OCI-LY3 (cell line): ENCODE results near the gene AGPAT3.

Experiments used
- H2AFZ ChIP-seq: fragments of 200-600, 300-600 bp; shearing (Covaris generic); 2 replicates; pipeline ENCODE4 v1.6.0; 2014; ENCODE audit warnings: antibody characterized with exemption, low read depth, low read length
- H3K27ac ChIP-seq: fragments of 200-600, 300-600 bp; sonication (generic); 2 replicates; pipeline ENCODE4 v1.5.1; 2014; ENCODE audit warnings: mild to moderate bottlenecking, low read length, moderate library complexity, mixed read lengths
- H3K27me3 ChIP-seq: fragments of 200-600, 300-600 bp; sonication (generic); 2 replicates; pipeline ENCODE4 v1.6.1; 2014; ENCODE audit warnings: low read depth, low read length, mixed read lengths
- H3K36me3 ChIP-seq: fragments of 200-600, 300-600 bp; sonication (generic); replicated peaks from 2 replicates; pipeline ENCODE3; 2014; ENCODE audit warnings: low read depth, low read length, mixed read lengths
- H3K4me1 ChIP-seq: fragments of 300-600, 200-600 bp; sonication (generic); 2 replicates; pipeline ENCODE4 v1.6.1; 2014; ENCODE audit warnings: low read length, mixed read lengths
- H3K4me2 ChIP-seq: fragments of 200-600, 300-600 bp; sonication (generic); 2 replicates; pipeline ENCODE4 v1.6.1; 2014; ENCODE audit warnings: low read length, mixed read lengths
- H3K4me3 ChIP-seq: fragments of 300-600, 200-600 bp; sonication (generic); 2 replicates; pipeline ENCODE4 v1.5.1; 2014; ENCODE audit warnings: antibody characterized with exemption, mild to moderate bottlenecking, low read length, moderate library complexity
- H3K79me2 ChIP-seq: fragments of 300-600, 200-600 bp; shearing (Covaris generic); 2 replicates; pipeline ENCODE4 v1.6.1; 2014; ENCODE audit warnings: mild to moderate bottlenecking, low read length, mixed read lengths
- H3K9ac ChIP-seq: fragments of 300-600, 200-600 bp; shearing (Covaris generic); 2 replicates; pipeline ENCODE4 v1.6.0; 2014; ENCODE audit warnings: mild to moderate bottlenecking, low read length, moderate library complexity
- H3K9me3 ChIP-seq: fragments of 200-600, 300-600 bp; shearing (Covaris generic); 2 replicates; pipeline ENCODE4 v1.6.1; 2014; ENCODE audit warnings: low read length, mixed read lengths; ENCODE audit not compliant: insufficient read depth
- H4K20me1 ChIP-seq: fragments of 200-600, 300-600 bp; sonication (generic); 2 replicates; pipeline ENCODE4 v1.6.1; 2016; ENCODE audit warnings: low read length, mixed read lengths; ENCODE audit not compliant: insufficient read depth
- EZH2phosphoT487 ChIP-seq: fragments of 200-600 bp; shearing (Covaris generic); IDR thresholded peaks from 2 replicates; pipeline ENCODE4 v1.6.1; 2018; ENCODE audit warnings: antibody characterized with exemption, mixed run types, low read depth
- TF ChIP-seq, protein P1 (sequence below): fragments of 200-600, 300-600 bp; sonication (generic); IDR thresholded peaks from 2 replicates; pipeline ENCODE4 v1.5.1; 2014; ENCODE audit warnings: antibody characterized with exemption, low read length, low read depth

AGPAT3 gene

DNA sequence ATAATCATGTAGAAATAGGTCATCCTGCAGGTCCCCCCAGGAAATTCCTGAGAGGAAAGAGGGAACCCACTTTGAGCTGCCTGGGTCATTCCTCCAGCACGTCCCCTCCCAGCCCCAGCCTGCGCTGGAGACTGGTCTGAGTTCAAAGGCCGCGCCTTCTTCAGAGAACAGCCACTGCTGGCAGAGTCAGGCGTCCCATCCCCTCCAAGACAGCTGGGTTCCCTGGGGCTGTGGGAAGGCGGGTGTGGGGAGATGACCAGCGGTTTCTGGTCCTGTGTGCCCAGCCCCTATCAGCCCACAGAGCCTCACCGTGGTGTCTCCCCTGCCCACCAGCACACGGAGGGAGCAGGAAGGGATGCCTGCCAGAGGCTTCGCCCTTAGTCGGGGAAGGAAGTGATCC lies 129.1 kb downstream of the AGPAT3 start:
- H3K4me3 ChIP-seq: no peak overlapping the region
- H3K4me2 ChIP-seq: no peak overlapping the region
- H3K4me1 ChIP-seq: no peaks in the 10 kb centered on the region
- no peaks in the 10 kb centered on the region for H4K20me1 ChIP-seq
- no peaks in the 10 kb centered on the region for H3K9me3 ChIP-seq
- no peaks in the 10 kb centered on the region for H3K27me3 ChIP-seq
- H3K36me3 ChIP-seq: no peaks in the 10 kb centered on the region
- H3K27ac ChIP-seq: no peak overlapping the region
- H2AFZ ChIP-seq: no peak overlapping the region
- H3K79me2 ChIP-seq: no peaks in the 10 kb centered on the region
- no peak overlapping the region for H3K9ac ChIP-seq
- TF ChIP-seq EZH2phosphoT487: no peak
- TF ChIP-seq, protein P1, sequence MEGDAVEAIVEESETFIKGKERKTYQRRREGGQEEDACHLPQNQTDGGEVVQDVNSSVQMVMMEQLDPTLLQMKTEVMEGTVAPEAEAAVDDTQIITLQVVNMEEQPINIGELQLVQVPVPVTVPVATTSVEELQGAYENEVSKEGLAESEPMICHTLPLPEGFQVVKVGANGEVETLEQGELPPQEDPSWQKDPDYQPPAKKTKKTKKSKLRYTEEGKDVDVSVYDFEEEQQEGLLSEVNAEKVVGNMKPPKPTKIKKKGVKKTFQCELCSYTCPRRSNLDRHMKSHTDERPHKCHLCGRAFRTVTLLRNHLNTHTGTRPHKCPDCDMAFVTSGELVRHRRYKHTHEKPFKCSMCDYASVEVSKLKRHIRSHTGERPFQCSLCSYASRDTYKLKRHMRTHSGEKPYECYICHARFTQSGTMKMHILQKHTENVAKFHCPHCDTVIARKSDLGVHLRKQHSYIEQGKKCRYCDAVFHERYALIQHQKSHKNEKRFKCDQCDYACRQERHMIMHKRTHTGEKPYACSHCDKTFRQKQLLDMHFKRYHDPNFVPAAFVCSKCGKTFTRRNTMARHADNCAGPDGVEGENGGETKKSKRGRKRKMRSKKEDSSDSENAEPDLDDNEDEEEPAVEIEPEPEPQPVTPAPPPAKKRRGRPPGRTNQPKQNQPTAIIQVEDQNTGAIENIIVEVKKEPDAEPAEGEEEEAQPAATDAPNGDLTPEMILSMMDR: no peak

GRCh38 chr21:43994646-43995045 lies 129.6 kb downstream of the AGPAT3 start:
- no peaks in the 10 kb centered on the region for H4K20me1 ChIP-seq

DNA sequence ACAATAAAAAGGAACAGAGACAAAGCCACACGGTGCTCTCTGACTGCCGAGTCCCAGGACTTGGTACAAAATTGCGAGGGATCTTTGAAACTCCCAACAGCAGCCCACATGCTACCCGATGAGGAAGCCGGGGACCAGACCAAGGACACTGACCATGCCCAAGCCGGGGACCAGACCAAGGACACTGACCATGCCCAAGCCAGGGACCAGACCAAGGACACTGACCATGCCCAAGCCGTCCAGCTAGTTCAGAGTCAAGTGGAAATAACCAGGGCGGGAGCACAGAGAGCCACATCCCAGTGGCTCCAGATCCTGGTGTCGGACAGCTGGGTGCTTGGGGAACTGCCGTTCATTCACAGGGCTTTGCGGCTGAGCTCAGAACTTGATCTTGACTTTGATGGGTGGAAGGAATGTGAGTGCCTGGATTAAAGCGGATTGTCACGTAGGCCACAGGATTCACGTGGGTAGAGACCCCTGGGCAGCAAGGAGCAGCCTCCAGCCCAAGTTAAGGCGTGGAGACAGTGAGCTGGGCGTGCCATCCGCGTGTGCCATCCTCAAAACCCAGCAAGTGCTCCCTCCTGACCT lies 130.6 kb downstream of the AGPAT3 start:
- H3K79me2 ChIP-seq: no peaks in the 10 kb centered on the region

More at GRCh38 chr21:43994646-43995045, 129.6 kb downstream of the AGPAT3 start:
- Histone ChIP-seq H3K9me3 (no peaks in the 10 kb centered on the region), H3K9ac (no peak overlapping the region), H2AFZ (no peak overlapping the region), H3K36me3 (no peaks in the 10 kb centered on the region), H3K79me2 (no peaks in the 10 kb centered on the region), H3K4me1 (no peaks in the 10 kb centered on the region), H3K4me3 (no peak overlapping the region), H3K27me3 (no peaks in the 10 kb centered on the region), H3K4me2 (no peak overlapping the region), H3K27ac (no peak overlapping the region)
- TF ChIP-seq EZH2phosphoT487: no peak
- TF ChIP-seq, protein P1: no peak

GRCh38 chr21:43997766-43998742 lies 133.0 kb downstream of the AGPAT3 start:
- Histone ChIP-seq H3K36me3 (no peaks in the 10 kb centered on the region), H3K9me3 (no peaks in the 10 kb centered on the region), H3K4me3 (no peak overlapping the region), H3K27me3 (no peaks in the 10 kb centered on the region), H3K79me2 (no peaks in the 10 kb centered on the region), H3K27ac (no peak overlapping the region), H4K20me1 (no peaks in the 10 kb centered on the region), H3K4me2 (no peak overlapping the region), H2AFZ (no peak overlapping the region), H3K9ac (no peak overlapping the region), H3K4me1 (no peaks in the 10 kb centered on the region)
- TF ChIP-seq EZH2phosphoT487: no peak
- TF ChIP-seq, protein P1: no peak

More for the DNA sequence above, 130.6 kb downstream of the AGPAT3 start:
- H3K9ac ChIP-seq: no peak overlapping the region
- no peaks in the 10 kb centered on the region for H3K9me3 ChIP-seq
- no peaks in the 10 kb centered on the region for H3K27me3 ChIP-seq
- H3K4me3 ChIP-seq: no peak overlapping the region
- no peaks in the 10 kb centered on the region for H4K20me1 ChIP-seq
- H3K36me3 ChIP-seq: no peaks in the 10 kb centered on the region
- H2AFZ ChIP-seq: no peak overlapping the region
- H3K27ac ChIP-seq: no peak overlapping the region
- TF ChIP-seq, protein P1: no peak
- TF ChIP-seq EZH2phosphoT487: no peak
- H3K4me2 ChIP-seq: no peak overlapping the region
- H3K4me1 ChIP-seq: no peaks in the 10 kb centered on the region
